Stimulated activated CD8-positive, alpha-beta memory T cell treated with anti-CD3 and anti-CD28 coated beads, Interleukin-4, amount 100 ng/mL, for 48 hours (primary cell): ENCODE data around the gene DVL2.

Source experiments
- DNase-seq: peaks from one replicate; pipeline ENCODE4 v3.0.0-alpha.2; 2020

DVL2 gene

DNA sequence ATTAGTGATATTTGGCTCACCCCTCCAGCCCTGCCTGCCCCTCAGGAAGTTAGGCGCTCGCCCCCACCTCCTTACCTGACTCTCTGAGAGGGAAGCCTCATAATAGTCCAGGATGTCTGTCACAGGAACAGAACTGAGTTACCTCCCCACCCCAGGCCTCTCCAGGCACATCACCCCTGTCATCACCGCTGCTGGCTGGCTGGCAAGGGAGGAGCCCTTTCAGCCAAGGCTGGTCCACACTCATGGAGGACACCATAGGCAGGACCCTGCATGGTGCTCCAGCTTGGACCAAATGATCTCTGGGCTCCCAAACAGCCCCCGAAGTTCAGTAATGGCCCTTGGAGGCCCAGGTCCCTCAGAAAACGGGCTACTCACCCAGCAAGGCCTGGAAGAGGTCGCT, 16.2 kb downstream of the DVL2 start:
- DNase-seq = no peak

DNA sequence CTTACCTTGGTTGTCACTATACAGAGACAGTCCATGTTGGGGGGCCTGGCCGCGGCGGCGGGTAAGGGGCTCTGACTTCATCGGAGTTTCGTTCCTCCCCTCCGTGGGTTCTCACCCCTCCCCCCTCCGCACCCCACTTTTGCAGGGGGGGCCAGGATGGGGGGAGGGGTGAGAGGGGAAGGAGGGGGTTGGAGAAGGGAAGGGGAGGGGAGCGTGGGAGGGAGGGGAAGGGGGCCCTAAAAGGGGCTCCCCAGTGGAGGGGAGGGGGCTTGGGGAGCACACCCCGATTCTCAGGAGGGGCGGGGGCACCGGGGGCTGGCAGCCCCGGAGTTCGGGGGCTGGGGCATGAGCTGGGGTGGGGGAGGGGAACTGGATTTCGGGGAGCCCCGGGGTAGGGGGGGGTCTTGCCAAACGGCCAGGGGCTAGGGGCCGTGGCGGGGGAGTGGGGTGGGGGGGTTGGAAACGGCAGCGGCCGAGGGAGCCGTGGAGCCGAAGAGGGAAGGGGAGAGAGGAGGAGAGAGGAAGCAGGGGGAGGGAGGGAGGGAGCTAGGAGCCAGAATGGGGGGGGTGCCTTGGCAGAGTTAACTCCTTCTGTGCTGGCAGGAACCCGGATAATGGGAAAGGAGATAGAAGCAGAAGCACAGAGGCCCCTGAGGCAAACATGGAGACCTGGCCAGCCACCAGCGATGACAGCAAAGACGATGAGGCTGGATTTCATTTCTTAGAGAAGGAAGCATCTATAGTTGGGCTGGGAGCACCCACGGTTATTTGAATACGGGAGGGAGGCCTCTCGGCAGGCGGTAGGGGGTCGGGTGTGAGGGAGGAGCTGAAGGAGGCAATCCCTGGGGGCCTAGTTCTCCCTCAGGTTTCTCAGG, 17.0 kb downstream of the DVL2 start:
- no peak for DNase-seq

- no peak for DNase-seq
These were observed 17.8 kb downstream of the DVL2 start for GRCh38 chr17:7216242-7217112.

- DNase-seq = no peak
These were observed 18.6 kb downstream of the DVL2 start for GRCh38 chr17:7215652-7216180.

- DNase-seq = no peak
These were observed 19.1 kb downstream of the DVL2 start for GRCh38 chr17:7215136-7215638.

GRCh38 chr17:7214300-7215135, 19.8 kb downstream of the DVL2 start:
- peak; percentile 100 for DNase-seq

DNA sequence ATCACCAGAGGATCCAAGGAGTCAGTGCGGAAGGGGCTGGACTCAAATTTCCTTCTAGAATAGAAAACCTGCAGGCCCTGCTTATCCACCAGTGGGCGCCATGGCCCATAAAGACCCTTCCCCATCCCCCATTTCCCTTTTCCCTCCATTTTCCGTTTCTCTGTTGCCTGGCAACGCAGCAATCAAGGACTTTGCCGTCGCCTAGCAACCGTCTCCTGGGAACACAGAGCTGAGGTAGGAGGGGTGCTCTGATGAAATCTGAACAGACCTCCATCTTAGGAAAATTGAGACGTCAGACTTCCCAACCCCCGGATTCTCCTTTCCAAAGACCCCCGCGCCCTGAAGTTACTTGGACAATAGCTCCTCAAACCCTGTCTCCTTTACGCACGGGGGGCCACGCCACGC, 20.4 kb downstream of the DVL2 start:
- no peak for DNase-seq

GRCh38 chr17:7211491-7212273, 22.6 kb downstream of the DVL2 start:
- DNase-seq = no peak

DNA sequence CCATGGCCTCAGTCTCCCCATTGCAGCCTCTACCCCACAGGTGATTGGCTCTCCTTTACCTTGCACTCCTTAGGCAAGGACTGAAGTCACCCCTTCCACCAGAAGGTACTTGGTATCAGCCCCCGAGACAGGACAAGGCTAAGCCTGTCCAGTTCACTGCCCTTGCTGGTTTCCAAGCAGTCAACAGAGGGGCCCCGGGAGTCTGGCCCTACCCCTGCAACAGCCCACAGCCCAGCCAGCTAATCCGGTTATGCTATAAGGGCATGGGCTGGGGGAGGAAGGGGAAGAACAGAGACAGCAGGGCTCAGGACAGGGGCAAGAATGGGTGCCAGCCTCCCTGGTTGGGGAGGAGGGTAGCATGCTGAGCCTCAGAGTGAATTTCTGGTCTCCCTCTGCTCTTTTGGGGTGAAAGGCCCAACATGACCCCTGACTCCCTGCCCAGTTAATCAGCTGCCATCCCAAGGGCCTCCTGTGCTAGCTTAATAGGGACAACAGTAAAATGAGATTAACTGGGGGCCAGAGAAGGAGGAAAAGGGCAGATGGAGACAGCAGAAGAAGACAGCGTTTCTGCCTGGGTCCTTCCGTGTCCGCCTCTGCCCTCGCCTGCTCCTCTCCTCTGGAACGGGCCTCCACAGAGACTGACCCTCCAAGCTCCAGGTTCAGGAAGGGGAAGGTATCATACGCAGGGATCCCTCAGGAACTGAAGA, 25.4 kb downstream of the DVL2 start:
- no peak for DNase-seq

GRCh38 chr17:7208027-7208571, 26.2 kb downstream of the DVL2 start:
- DNase-seq = no peak

DNA sequence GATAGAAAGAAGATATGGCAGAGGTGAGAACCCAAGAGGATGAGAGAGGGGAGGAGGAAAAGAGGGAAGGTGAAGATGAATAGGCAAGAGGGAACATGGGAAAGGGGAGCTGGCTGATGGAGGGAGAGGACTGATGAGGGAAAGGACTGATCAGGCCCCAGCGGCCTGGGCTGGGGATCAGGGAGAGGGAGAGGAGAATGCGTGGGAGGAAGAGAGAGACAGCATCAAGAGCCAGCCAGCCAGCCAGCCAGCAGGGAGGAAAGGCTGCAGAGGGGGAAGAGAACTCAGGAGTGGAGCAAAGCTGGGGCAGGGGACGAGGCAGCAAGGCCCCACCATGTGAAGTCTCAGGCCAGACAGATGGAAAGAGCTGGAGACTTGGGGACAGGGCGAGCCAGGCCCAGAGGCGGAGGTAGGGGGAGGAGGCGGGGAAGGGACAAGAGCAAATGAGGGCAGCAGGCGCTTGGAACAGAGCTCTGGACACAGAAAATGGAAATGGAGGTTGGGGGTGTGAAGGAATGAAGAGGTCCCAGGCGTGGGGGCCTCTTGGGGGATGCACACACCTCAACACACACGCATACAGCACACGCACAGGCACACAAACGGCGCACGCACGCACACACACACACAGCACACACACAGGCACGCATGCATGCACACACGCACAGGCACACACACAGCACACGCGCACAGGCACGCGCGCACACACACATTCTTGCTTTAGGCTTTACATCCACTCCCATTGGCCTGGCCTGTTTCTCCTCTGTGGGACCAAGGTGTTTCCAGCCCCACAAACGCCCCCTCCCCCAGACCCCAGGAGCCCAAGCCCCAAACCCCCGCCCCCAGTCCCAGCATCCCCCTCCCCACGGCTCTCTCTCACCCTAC, 27.0 kb downstream of the DVL2 start:
- no peak for DNase-seq

DNA sequence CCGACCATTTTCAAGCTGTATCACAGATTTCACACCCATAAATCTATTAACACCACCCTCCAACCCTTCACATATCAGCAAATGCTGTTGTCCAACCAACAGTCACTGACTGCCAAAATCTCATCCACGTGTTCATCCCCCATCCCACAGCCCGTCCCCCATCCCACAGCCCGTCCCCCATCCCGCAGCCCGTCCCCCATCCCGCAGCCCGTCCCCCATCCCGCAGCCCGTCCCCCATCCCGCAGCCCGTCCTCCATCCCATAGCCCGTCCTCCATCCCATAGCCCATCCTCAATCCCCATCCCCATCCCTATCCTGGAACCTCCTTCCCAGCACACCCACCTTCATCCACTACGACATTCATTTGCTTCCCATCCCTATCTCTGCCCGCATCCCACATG, 28.8 kb downstream of the DVL2 start:
- DNase-seq = no peak

DNA sequence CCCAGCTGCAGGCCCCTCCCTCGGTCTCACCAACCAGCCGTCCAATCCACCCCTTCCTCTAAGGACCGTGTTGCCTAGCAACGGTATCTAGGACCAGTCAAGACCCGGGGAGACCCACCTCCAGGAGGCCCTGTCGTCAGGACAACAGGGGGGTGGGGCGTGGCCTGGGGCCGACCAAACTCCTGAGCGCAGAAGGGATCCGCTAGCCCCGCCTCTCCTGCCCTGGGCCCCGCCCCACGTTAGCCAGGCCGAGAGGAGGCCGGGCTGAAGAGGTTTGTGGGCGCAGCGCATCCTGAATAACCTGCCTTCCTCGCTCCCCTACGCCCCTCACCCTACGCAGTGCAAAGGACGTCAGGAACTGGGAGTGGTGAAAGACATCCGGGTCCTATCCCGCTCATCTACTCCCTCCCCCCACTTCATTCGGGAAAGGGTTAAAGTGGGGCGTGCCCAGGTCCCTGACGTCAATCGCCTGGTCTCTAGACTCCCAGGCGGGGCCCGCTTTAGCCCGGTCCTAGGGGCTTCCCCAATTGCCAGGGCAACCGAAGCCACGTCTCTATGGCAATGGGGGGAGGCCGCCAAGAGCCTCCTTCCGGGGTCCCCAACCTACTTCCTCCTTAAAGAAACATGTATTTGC, 29.4 kb downstream of the DVL2 start:
- peak; percentile 96 for DNase-seq

DNA sequence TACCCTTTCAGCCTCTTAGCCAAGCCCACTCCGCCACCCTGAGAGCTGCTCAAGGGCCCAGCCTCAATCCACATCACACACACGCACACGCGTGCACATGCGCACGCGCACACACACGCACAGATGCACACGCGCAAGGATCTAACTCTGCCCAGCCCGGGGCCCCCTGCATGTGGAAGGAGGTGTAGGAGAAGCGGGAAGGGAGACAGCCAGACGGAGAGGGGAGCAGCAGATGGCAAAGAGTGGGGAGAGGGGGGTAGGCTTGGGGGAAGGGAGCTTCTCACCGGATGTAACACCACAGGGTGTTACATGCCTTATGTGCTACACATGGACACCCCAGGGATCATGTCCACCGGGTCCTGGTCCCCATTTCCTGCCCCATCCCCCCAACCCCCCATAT, 30.0 kb downstream of the DVL2 start:
- DNase-seq = no peak

DNA sequence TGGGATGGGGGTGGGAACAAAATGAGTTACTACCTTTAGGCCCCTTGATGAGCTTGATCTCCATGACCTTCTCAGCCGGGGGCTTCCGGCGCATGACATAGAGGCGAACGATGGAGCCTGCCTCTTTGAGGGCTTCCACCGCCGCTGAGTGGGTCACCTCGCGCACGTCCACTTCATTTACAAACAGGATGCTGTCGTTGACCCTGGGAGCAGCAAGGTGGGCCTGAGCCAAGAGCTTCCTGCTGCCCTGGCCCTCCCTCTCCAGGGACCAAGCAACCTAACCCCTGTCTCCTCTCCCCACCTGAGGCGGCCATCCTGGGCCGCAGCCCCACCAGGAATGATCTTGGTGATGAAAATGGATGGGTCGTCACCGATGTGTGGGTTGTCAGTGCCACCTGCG, 30.9 kb downstream of the DVL2 start:
- no peak for DNase-seq

- no peak for DNase-seq
These were observed 37.5 kb downstream of the DVL2 start for GRCh38 chr17:7196651-7197401.

GRCh38 chr17:7195971-7196370, 38.3 kb downstream of the DVL2 start:
- DNase-seq = no peak

DNA sequence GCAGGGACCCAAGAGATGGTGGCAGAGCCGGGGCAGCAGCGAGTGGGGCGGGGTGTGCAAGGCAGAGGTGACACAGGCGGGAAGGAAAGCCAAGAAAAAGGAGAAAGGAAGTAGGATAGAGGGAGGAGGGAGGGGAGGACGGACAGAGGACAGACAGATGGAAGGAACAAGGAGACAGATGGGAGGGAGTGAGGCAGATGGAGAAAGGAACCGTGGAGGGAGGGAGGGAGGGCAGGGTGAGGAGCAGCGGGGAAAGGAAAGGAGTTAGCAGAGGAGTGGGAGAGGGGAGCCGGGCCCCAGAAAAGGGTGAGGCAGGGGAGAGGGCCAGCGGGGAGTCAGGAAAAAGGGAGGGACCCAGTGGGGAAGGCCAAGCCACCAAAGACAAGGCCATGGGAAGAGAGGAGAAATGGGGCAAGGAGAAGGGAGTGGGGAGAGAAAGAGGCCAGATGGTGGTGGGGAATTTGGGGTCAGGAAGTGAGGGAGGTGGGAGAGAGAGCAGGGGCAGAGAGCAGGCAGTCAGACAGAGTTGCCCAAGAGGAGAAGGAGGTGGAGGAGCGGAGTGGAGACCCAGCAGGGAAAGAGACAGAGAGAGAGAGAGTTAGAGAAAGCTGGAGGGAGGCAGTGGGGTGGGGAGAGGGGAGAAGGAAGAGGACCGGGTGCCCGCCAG, 41.9 kb downstream of the DVL2 start:
- no peak for DNase-seq
